Left cardiac atrium (tissue), 4 donors: ENCODE data around the gene E2F2. TPM values are rescaled to one million over a fixed set of nuclear protein-coding genes. Genes with fewer than 3 reads are reported as not detected.
"Not testable (repeated sequence)": the region's sequence is repeated elsewhere in the genome, so short reads cannot be mapped to it uniquely, and the experiment has no call there.

Experiments used
- ATAC-seq, 2 donors: fragments of 200-7000 bp; cut with Tn5 transposase; one replicate each; pipeline ENCODE4 v1.9.1; 2020; ENCODE audit warnings: mild to moderate bottlenecking in 2 of 2, moderate library complexity in 2 of 2
- DNase-seq: peaks from one replicate; pipeline ENCODE4 v3.0.0-alpha.2; 2020
- intact Hi-C, 2 donors: fragments of 100-400 bp; cut with DNase I; formaldehyde crosslinking; loops; one replicate each; pipeline versions ENCODE4 v1.14.1 to v1.15.1; 2022 to 2023
- total RNA-seq, 2 donors: library from RNA; stranded (reverse); fragmentation: NEBNext Ultra II Directional; extraction: Animal tissue kit (Norgen Biotek cat#: 25700); gene quantifications; one replicate each; pipeline ENCODE4 v1.2.1, GENCODE V29; 2021
- donor health status: DM: no; HTN: yes; CAD: no.
- donor health status: DM: no; HTN: yes; CAD: no; lungs with severe emphysema.
- donor health status: DM: yes; HTN: yes; CAD: no.
- donor health status: Dilated cardiomyopathy.

Gene E2F2
- total RNA-seq, 2 donors from 2014 or later = 0.18 to 1.3 TPM

- DNase-seq = no peak
- ATAC-seq = no peak
- intact Hi-C loops = no loop called here
These were observed 1.6 kb downstream of the E2F2 start for GRCh38 chr1:23529146-23530086.

GRCh38 chr1:23528250-23528978 lies 2.6 kb downstream of the E2F2 start:
- peak; percentile 67 to 87 for ATAC-seq
- DNase-seq = peak; percentile 86
- intact Hi-C loops = no loop called here

- intact Hi-C loops = no loop called here
- ATAC-seq (no peak), DNase-seq (no peak)
These were observed 3.2 kb downstream of the E2F2 start for GRCh38 chr1:23527900-23528249.

GRCh38 chr1:23527366-23527765 lies 3.7 kb downstream of the E2F2 start:
- DNase-seq (no peak), ATAC-seq (no peak)
- intact Hi-C loops = no loop called here

- DNase-seq = no peak
- intact Hi-C loops = no loop called here
- ATAC-seq = no peak
These were observed 4.5 kb downstream of the E2F2 start for GRCh38 chr1:23526329-23527041.

GRCh38 chr1:23525558-23526250 lies 5.3 kb downstream of the E2F2 start:
- no peak for ATAC-seq
- intact Hi-C loops = no loop called here
- DNase-seq = no peak

GRCh38 chr1:23524716-23525401 lies 6.2 kb downstream of the E2F2 start:
- ATAC-seq (no peak), DNase-seq (no peak)
- intact Hi-C loops = no loop called here

- intact Hi-C loops = no loop called here
- ATAC-seq = no peak
- DNase-seq = no peak
These were observed 6.9 kb downstream of the E2F2 start for GRCh38 chr1:23524163-23524562.

GRCh38 chr1:23522244-23522982 lies 8.6 kb downstream of the E2F2 start:
- intact Hi-C loops = no loop called here
- ATAC-seq = no peak
- DNase-seq = no peak

GRCh38 chr1:23521588-23521987 lies 9.4 kb downstream of the E2F2 start:
- intact Hi-C loops = no loop called here
- ATAC-seq (no peak), DNase-seq (no peak)

- intact Hi-C loops = no loop called here
- ATAC-seq (no peak), DNase-seq (no peak)
These were observed 13.5 kb downstream of the E2F2 start for GRCh38 chr1:23517581-23517980.

GRCh38 chr1:23515905-23516304 lies 15.1 kb downstream of the E2F2 start:
- ATAC-seq (no peak), DNase-seq (no peak)
- intact Hi-C loops = no loop called here

GRCh38 chr1:23514111-23514679 lies 16.8 kb downstream of the E2F2 start:
- no peak for ATAC-seq
- intact Hi-C loops = no loop called here
- DNase-seq = no peak

GRCh38 chr1:23509896-23510295 lies 21.1 kb downstream of the E2F2 start:
- DNase-seq (no peak), ATAC-seq (no peak)
- intact Hi-C loops = no loop called here

- no peak for DNase-seq
- ATAC-seq = no peak
- intact Hi-C loops = no loop called here
These were observed 24.5 kb downstream of the E2F2 start for GRCh38 chr1:23506376-23507107.

GRCh38 chr1:23505851-23506250 lies 25.2 kb downstream of the E2F2 start:
- intact Hi-C loops = no loop called here
- ATAC-seq = no peak
- DNase-seq = no peak

GRCh38 chr1:23504156-23504555 lies 26.9 kb downstream of the E2F2 start:
- ATAC-seq, DNase-seq, intact Hi-C loops: not testable (repeated sequence)
